NB4 (cell line): ENCODE results near the gene CFD.
"Not testable (repeated sequence)": the region's sequence is repeated elsewhere in the genome, so short reads cannot be mapped to it uniquely, and the experiment has no call there.

Experiments used
- DNase-seq: peaks from one replicate; pipeline ENCODE4 v3.0.0; 2010; ENCODE audit warnings: low read depth
- H3K4me3 ChIP-seq: one replicate; pipeline ENCODE4 v1.5.1; 2011; ENCODE audit warnings: mild to moderate bottlenecking, low read depth, low read length, moderate library complexity
- MYC ChIP-seq: IDR thresholded peaks from 2 replicates; pipeline ENCODE4 v1.6.1; 2011; ENCODE audit warnings: low read depth, low read length
- POLR2A ChIP-seq: IDR thresholded peaks from 2 replicates; pipeline ENCODE4 v1.6.1; 2011; ENCODE audit warnings: mild to moderate bottlenecking; ENCODE audit not compliant: insufficient read length; ENCODE audit errors: extremely low read depth
- TF ChIP-seq, protein P1 (sequence below): IDR thresholded peaks from one replicate; pipeline ENCODE4 v1.5.1; 2012; ENCODE audit warnings: low read depth, low read length
- TF ChIP-seq, protein P2 (sequence below): IDR thresholded peaks from 2 replicates; pipeline ENCODE4 v1.6.1; 2011; ENCODE audit warnings: low read depth, low read length

Gene CFD

GRCh38 chr19:875265-875879, 15.9 kb downstream of the CFD start:
- TF ChIP-seq MYC (no peak), POLR2A (no peak)
- TF ChIP-seq, protein P1, sequence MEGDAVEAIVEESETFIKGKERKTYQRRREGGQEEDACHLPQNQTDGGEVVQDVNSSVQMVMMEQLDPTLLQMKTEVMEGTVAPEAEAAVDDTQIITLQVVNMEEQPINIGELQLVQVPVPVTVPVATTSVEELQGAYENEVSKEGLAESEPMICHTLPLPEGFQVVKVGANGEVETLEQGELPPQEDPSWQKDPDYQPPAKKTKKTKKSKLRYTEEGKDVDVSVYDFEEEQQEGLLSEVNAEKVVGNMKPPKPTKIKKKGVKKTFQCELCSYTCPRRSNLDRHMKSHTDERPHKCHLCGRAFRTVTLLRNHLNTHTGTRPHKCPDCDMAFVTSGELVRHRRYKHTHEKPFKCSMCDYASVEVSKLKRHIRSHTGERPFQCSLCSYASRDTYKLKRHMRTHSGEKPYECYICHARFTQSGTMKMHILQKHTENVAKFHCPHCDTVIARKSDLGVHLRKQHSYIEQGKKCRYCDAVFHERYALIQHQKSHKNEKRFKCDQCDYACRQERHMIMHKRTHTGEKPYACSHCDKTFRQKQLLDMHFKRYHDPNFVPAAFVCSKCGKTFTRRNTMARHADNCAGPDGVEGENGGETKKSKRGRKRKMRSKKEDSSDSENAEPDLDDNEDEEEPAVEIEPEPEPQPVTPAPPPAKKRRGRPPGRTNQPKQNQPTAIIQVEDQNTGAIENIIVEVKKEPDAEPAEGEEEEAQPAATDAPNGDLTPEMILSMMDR: no peak
- TF ChIP-seq, protein P2, sequence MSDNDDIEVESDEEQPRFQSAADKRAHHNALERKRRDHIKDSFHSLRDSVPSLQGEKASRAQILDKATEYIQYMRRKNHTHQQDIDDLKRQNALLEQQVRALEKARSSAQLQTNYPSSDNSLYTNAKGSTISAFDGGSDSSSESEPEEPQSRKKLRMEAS: no peak
- H3K4me3 ChIP-seq: no peak overlapping the region
- no peak for DNase-seq

DNA sequence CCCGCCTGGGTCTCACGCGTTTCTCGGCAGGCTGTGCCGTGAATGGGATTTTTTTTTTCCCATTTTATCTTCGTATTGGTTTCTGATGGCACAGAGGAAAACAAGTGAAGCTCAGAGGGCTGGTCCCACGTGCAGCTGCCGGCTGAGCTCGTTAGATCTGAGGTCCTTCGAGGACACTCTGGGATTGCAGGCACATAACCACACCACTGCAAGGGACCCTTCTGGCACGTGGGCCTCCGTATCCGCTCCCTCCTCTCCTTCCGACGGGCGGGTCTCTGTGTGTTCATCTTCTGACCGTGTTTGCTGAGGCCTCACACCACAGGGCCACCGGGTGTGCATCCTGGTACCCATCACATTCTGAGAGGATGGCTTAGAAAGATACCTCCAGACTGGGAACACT, 16.6 kb downstream of the CFD start:
- TF ChIP-seq POLR2A: no peak
- no peak for TF ChIP-seq MYC
- TF ChIP-seq, protein P1: no peak
- no peak for DNase-seq
- no peak overlapping the region for H3K4me3 ChIP-seq

DNA sequence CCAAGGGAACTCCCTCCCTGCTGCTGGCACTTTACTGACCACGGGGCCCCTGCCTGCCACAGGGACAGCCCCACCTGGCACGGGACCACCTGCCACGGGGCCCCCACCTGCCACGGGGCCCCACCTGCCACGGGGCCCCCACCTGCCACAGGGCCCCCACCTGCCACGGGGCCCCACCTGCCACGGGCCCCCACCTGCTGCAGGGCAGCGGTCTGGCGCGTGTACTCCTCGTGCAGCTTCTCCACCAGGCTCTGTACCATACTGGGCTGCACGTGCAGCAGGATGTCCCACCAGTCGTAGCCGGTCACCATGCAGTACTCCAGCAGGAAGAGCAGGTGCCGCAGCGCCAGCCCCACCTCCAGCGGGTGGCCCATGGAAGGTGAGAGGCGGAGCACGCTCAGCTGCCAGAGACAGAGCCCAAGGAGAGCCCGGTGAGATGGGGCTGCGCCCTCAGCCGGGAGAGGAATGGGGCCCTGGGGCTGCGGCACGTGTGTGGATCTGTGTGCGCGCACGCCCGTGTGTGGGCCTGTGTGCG, 17.4 kb downstream of the CFD start:
- no peak for TF ChIP-seq POLR2A
- TF ChIP-seq, protein P1: no peak
- TF ChIP-seq, protein P2: no peak
- no peak for DNase-seq
- H3K4me3 ChIP-seq: no peak overlapping the region

- not testable (repeated sequence) for H3K4me3 ChIP-seq, DNase-seq
Observed at GRCh38 chr19:877992-878660, 18.7 kb downstream of the CFD start.

DNA sequence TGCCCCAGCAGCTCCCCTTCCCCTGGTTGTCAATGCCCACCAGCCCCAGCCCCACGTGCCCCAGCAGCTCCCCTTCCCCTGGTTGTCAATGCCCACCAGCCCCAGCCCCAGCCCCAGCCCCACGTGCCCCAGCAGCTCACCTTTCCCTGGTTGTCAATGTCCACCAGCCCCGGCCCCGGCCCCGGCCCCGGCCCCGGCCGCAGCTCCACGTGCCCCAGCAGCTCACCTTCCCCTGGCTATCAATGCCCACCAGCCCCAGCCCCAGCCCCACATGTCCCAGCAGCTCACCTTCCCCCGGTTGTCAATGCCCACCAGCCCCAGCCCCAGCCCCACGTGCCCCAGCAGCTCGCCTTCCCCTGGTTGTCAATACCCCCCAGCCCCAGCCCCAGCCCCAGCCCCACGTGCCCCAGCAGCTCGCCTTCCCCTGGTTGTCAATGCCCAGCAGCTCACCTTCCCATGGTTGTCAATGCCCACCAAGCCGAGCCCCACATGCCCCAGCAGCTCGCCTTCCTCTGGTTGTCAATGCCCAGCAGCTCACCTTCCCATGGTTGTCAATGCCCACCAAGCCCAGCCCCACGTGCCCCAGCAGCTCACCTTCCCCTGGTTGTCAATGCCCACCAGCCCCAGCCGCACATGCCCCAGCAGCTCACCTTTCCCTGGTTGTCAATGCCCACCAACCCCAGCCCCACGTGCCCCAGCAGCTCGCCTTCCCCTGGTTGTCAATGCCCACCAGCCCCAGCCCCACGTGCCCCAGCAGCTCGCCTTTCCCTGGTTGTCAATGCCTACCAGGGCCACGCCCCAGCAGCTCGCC, 19.5 kb downstream of the CFD start:
- not testable (repeated sequence) for H3K4me3 ChIP-seq, DNase-seq

- H3K4me3 ChIP-seq: no peak overlapping the region
- TF ChIP-seq, protein P2: no peak
- TF ChIP-seq POLR2A: no peak
- TF ChIP-seq MYC: no peak
- TF ChIP-seq, protein P1: no peak
- no peak for DNase-seq
Observed at GRCh38 chr19:879711-880438, 20.4 kb downstream of the CFD start.
